ENCODE data around the gene MAP2K2.

DNA sequence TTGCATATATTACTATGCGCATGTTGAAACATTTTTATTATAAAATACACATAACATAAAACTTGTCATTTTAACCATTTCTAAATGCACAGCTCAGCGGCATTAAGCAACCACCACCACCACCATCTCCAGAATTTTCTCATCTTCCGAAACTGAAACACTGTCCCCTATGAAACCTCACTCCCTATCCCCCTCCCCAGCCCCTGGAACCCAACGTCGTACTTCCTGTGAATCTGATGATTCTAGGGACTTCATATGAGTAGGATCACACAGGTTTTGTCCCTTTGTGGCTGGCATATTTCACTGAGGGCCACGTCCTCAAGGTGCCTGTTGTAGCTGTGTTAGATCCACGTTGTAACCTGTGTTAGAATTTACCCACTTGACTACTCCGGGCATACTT, 716 bp upstream of the MAP2K2 start:
- TF ChIP-seq, protein P1, sequence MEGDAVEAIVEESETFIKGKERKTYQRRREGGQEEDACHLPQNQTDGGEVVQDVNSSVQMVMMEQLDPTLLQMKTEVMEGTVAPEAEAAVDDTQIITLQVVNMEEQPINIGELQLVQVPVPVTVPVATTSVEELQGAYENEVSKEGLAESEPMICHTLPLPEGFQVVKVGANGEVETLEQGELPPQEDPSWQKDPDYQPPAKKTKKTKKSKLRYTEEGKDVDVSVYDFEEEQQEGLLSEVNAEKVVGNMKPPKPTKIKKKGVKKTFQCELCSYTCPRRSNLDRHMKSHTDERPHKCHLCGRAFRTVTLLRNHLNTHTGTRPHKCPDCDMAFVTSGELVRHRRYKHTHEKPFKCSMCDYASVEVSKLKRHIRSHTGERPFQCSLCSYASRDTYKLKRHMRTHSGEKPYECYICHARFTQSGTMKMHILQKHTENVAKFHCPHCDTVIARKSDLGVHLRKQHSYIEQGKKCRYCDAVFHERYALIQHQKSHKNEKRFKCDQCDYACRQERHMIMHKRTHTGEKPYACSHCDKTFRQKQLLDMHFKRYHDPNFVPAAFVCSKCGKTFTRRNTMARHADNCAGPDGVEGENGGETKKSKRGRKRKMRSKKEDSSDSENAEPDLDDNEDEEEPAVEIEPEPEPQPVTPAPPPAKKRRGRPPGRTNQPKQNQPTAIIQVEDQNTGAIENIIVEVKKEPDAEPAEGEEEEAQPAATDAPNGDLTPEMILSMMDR (IDR thresholded peaks at IDR 0.05), result no peak
- no peak for TF ChIP-seq POLR2A (IDR thresholded peaks at IDR 0.05)

Measured in adrenal gland (tissue), 5 donors.